ENCODE results near the gene ARHGAP32. TPM values are rescaled to one million over a fixed set of nuclear protein-coding genes. Genes with fewer than 3 reads are reported as not detected.

Gene ARHGAP32
- 38.5 and 41.4 TPM in 2 replicates for total RNA-seq

DNA sequence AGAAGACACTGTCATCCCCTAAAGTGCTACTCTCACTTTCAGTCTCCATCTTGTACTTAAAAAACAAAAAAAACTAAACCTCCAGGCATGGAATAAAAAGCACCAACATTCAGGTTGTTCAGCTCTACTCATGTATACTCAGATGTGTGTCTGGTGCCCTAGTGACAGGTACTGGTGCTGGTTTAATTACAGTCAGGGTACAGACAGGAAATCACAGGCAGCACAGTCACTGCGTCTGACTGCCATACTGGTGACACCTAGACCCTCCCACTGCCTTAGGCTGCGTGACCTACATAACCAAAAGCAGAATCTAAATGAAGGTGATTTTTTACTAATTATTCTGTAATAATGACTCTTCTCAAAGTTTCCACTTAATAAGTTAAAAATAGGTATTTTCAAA, at the start of gene ARHGAP32:
ARHGAP32 (minus strand) TSS at position 176 of the 400 bp plus-strand sequence; CDS start at position 49, 127 bp downstream.

DNA sequence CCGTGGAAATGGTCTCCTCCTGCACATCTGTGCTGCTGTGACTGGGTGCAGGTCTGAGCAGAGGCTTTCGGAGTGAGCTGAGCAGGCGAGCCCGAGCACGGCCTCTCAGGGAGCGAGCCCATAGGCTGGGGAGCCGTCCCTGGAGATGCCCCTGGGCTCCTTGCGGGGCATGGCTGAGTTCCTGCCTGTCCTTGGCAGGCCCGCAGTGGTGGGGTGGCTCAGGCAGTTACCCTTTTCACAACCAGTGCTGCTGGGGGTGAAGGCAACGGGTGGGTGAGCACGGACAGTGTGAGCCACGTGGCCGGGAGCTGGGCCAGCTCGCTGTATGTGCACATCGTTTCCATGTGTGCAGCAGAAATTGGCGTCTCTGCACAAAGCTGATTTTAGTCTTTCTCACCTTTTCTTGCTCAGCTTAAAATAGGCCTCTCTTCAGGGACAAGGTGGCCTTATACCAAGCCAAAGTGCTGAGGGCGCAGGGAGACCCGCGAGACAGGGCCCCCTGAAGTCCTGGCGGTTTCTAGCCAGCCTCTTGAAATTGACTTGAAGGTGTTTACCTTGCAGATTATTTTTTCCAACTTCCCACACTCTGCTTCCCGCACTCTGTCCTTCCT, 249.2 kb downstream of the ARHGAP32 start, which contains the start of gene TP53AIP1:
TP53AIP1 (minus strand) TSS at position 55 of the 611 bp plus-strand sequence. CDS start 5,053 bp downstream, outside the sequence.

Small RNA genes within 50 kb of the gene (small RNA-seq; reads per million reads assigned to genes)
- gene RF00019, result not detected
- not detected for gene RNU6-874P
- gene RNU6-876P, result not detected

Other genes starting within 250 kb of the ARHGAP32 start
- 0.33 and 0.39 TPM in 2 replicates for gene TP53AIP1, start 249.5 kb downstream of the ARHGAP32 start, total RNA-seq
- gene BARX2, start 183.5 kb upstream of the ARHGAP32 start, total RNA-seq, result not detected in 2 replicates